ENCODE results near the gene VWA7. TPM values are rescaled to one million over a fixed set of nuclear protein-coding genes. Genes with fewer than 3 reads are reported as not detected.

The VWA7 gene
- total RNA-seq, 1 donor from 2014 or later = 1.8 TPM

- no peaks in the 10 kb centered on the region for H3K9me3 Mint-ChIP-seq
- no peaks in the 10 kb centered on the region for H3K27me3 Mint-ChIP-seq (ENCODE audit: low read depth)
- DNase-seq (ENCODE audit: low spot score in 2 of 2, unreplicated experiment in 2 of 2) = no peak
- peaks cover 35% of the 10 kb centered on the region for H3K4me1 Mint-ChIP-seq
- peak overlapping the region; percentile 81 for H3K27ac Mint-ChIP-seq
- no peak overlapping the region for H3K4me3 Mint-ChIP-seq
- peaks cover 1% of the 10 kb centered on the region for H3K36me3 Mint-ChIP-seq
- TF ChIP-seq, protein P1, sequence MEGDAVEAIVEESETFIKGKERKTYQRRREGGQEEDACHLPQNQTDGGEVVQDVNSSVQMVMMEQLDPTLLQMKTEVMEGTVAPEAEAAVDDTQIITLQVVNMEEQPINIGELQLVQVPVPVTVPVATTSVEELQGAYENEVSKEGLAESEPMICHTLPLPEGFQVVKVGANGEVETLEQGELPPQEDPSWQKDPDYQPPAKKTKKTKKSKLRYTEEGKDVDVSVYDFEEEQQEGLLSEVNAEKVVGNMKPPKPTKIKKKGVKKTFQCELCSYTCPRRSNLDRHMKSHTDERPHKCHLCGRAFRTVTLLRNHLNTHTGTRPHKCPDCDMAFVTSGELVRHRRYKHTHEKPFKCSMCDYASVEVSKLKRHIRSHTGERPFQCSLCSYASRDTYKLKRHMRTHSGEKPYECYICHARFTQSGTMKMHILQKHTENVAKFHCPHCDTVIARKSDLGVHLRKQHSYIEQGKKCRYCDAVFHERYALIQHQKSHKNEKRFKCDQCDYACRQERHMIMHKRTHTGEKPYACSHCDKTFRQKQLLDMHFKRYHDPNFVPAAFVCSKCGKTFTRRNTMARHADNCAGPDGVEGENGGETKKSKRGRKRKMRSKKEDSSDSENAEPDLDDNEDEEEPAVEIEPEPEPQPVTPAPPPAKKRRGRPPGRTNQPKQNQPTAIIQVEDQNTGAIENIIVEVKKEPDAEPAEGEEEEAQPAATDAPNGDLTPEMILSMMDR (IDR thresholded peaks at IDR 0.05; ENCODE audit: unreplicated experiment) = no peak
Measured at GRCh38 chr6:31719001-31719400, 58.1 kb downstream of the VWA7 start.

- peaks cover 1% of the 10 kb centered on the region for H3K36me3 Mint-ChIP-seq
- TF ChIP-seq, protein P1 (IDR thresholded peaks at IDR 0.05; ENCODE audit: unreplicated experiment) = no peak
- DNase-seq (ENCODE audit: low spot score in 2 of 2, unreplicated experiment in 2 of 2) = no peak
- H3K4me1 Mint-ChIP-seq = peaks cover 42% of the 10 kb centered on the region
- no peaks in the 10 kb centered on the region for H3K9me3 Mint-ChIP-seq
- no peak overlapping the region for H3K4me3 Mint-ChIP-seq
- H3K27me3 Mint-ChIP-seq (ENCODE audit: low read depth) = no peaks in the 10 kb centered on the region
- peak overlapping the region; percentile 81 for H3K27ac Mint-ChIP-seq
Measured at GRCh38 chr6:31718265-31718664, 58.9 kb downstream of the VWA7 start.

DNA sequence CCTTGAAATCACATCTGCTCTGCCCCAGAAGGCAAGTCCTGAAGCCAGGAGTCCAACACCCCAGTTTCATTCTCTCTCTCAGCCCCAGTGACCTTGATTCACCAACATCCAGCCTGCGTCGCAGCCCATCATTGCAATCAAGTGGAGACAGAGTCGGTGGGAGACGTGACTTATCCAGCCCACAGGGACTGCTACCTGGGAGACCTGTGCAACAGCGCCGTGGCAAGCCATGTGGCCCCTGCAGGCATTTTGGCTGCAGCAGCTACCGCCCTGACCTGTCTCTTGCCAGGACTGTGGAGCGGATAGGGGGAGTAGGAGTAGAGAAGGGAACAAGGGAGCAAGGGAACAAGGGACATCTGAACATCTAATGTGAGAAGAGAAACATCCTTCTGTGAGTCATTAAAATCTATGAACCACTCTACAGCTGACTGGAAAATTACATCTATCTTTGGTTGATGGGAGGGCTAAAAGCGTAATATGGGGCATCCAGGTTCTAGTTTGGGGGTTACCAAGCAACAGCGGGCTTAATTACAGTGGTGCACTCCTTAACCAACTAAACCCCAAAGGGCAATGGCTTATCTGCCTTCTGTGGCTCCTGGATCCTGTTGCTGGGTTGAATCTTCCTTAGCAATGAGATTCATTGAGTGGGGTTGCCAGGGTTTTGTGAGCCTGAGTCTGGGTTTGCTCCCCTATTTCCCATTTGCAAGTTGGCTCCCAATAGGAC, 59.5 kb downstream of the VWA7 start:
- peaks cover 46% of the 10 kb centered on the region for H3K4me1 Mint-ChIP-seq
- H3K9me3 Mint-ChIP-seq = no peaks in the 10 kb centered on the region
- no peak overlapping the region for H3K4me3 Mint-ChIP-seq
- H3K36me3 Mint-ChIP-seq = peaks cover 1% of the 10 kb centered on the region
- H3K27ac Mint-ChIP-seq = peak overlapping the region; percentile 81
- TF ChIP-seq, protein P1 (IDR thresholded peaks at IDR 0.05; ENCODE audit: unreplicated experiment) = no peak
- no peak for DNase-seq (ENCODE audit: low spot score in 2 of 2, unreplicated experiment in 2 of 2)
- H3K27me3 Mint-ChIP-seq (ENCODE audit: low read depth) = no peaks in the 10 kb centered on the region

Other genes with a start within 250 kb of the VWA7 start
- gene MCCD1, start 248.4 kb downstream of the VWA7 start, total RNA-seq = not detected in 3 replicates
- 635 to 649 TPM (median 647 TPM) in 3 replicates for gene DDX39B, start 235.3 kb downstream of the VWA7 start, total RNA-seq
- 2.2 to 2.7 TPM (median 2.5 TPM) in 3 replicates for gene ATP6V1G2, start 230.7 kb downstream of the VWA7 start, total RNA-seq
- 27.7 to 28.2 TPM (median 28.1 TPM) in 3 replicates for gene NFKBIL1, start 229.7 kb downstream of the VWA7 start, total RNA-seq
- gene LTA, start 205.0 kb downstream of the VWA7 start, total RNA-seq = 0.16 to 0.18 TPM in 2 of 3 replicates, not detected in the other
- gene TNF, start 201.8 kb downstream of the VWA7 start, total RNA-seq = 0.52 to 0.60 TPM (median 0.60 TPM) in 3 replicates
- gene LTB, start 194.9 kb downstream of the VWA7 start, total RNA-seq = 0.32 TPM in 1 of 3 replicates, not detected in the others
- 0.60 to 0.77 TPM in 2 of 3 replicates, not detected in the other for gene LST1, start 191.1 kb downstream of the VWA7 start, total RNA-seq
- gene NCR3, start 184.3 kb downstream of the VWA7 start, total RNA-seq = not detected in 3 replicates
- gene AIF1, start 162.1 kb downstream of the VWA7 start, total RNA-seq = 5.1 to 6.0 TPM (median 5.1 TPM) in 3 replicates
- 273 to 290 TPM (median 288 TPM) in 3 replicates for gene PRRC2A, start 156.6 kb downstream of the VWA7 start, total RNA-seq
- 327 to 338 TPM (median 338 TPM) in 3 replicates for gene BAG6, start 124.7 kb downstream of the VWA7 start, total RNA-seq
- 2.4 to 3.4 TPM (median 3.1 TPM) in 3 replicates for gene APOM, start 121.4 kb downstream of the VWA7 start, total RNA-seq
- 19.0 to 19.3 TPM (median 19.2 TPM) in 3 replicates for gene C6orf47, start 116.5 kb downstream of the VWA7 start, total RNA-seq
- 12.7 to 14.8 TPM (median 14.3 TPM) in 3 replicates for gene GPANK1, start 112.3 kb downstream of the VWA7 start, total RNA-seq
- gene CSNK2B, start 111.2 kb downstream of the VWA7 start, total RNA-seq = 155 to 157 TPM (median 157 TPM) in 3 replicates
- 34.2 to 37.5 TPM (median 36.5 TPM) in 3 replicates for gene LY6G5B, start 107.4 kb downstream of the VWA7 start, total RNA-seq
- gene LY6G5C, start 96.3 kb downstream of the VWA7 start, total RNA-seq = 1.5 to 2.3 TPM (median 2.3 TPM) in 3 replicates
- gene ABHD16A, start 74.0 kb downstream of the VWA7 start, total RNA-seq = 54.1 to 55.4 TPM (median 54.6 TPM) in 3 replicates
- gene LY6G6F, start 70.5 kb downstream of the VWA7 start, total RNA-seq = not detected in 3 replicates
- gene LY6G6D, start 62.0 kb downstream of the VWA7 start, total RNA-seq = 0.67 to 1.8 TPM (median 0.82 TPM) in 3 replicates
- 0.89 to 1.4 TPM (median 1.3 TPM) in 3 replicates for gene LY6G6C, start 55.6 kb downstream of the VWA7 start, total RNA-seq
- 0.16 to 0.33 TPM (median 0.25 TPM) in 3 replicates for gene MPIG6B, start 54.0 kb downstream of the VWA7 start, total RNA-seq
- 142 to 144 TPM (median 143 TPM) in 3 replicates for gene DDAH2, start 48.0 kb downstream of the VWA7 start, total RNA-seq
- gene CLIC1, start 40.8 kb downstream of the VWA7 start, total RNA-seq = 133 to 139 TPM (median 136 TPM) in 3 replicates
- 38.6 to 48.2 TPM (median 42.9 TPM) in 3 replicates for gene MSH5, start 37.3 kb downstream of the VWA7 start, total RNA-seq
- gene SAPCD1, start 14.7 kb downstream of the VWA7 start, total RNA-seq = 8.7 to 12.8 TPM (median 11.6 TPM) in 3 replicates
- gene VARS1, start 18.4 kb upstream of the VWA7 start, total RNA-seq = 82.8 to 90.4 TPM (median 83.8 TPM) in 3 replicates
- gene LSM2, start 29.6 kb upstream of the VWA7 start, total RNA-seq = 55.8 to 58.2 TPM (median 57.0 TPM) in 3 replicates
- gene HSPA1L, start 38.0 kb upstream of the VWA7 start, total RNA-seq = 1.7 to 2.2 TPM (median 2.1 TPM) in 3 replicates
- gene HSPA1A, start 38.2 kb upstream of the VWA7 start, total RNA-seq = 61.3 to 70.1 TPM (median 61.7 TPM) in 3 replicates
- gene HSPA1B, start 50.4 kb upstream of the VWA7 start, total RNA-seq = 105 to 109 TPM (median 108 TPM) in 3 replicates
- 23.2 to 24.7 TPM (median 24.4 TPM) in 3 replicates for gene NEU1, start 85.5 kb upstream of the VWA7 start, total RNA-seq
- gene SLC44A4, start 101.7 kb upstream of the VWA7 start, total RNA-seq = 0.40 to 0.94 TPM (median 0.66 TPM) in 3 replicates
- gene EHMT2, start 120.4 kb upstream of the VWA7 start, total RNA-seq = 127 to 135 TPM (median 129 TPM) in 3 replicates
- gene ZBTB12, start 124.8 kb upstream of the VWA7 start, total RNA-seq = 35.3 to 37.1 TPM (median 35.9 TPM) in 3 replicates
- gene C2, start 150.4 kb upstream of the VWA7 start, total RNA-seq = 1.6 to 2.9 TPM (median 2.7 TPM) in 3 replicates
- 1.4 to 2.4 TPM (median 1.8 TPM) in 3 replicates for gene CFB, start 168.8 kb upstream of the VWA7 start, total RNA-seq
- 55.5 to 60.0 TPM (median 59.8 TPM) in 3 replicates for gene NELFE, start 181.6 kb upstream of the VWA7 start, total RNA-seq
- gene SKIC2, start 181.8 kb upstream of the VWA7 start, total RNA-seq = 78.6 to 84.3 TPM (median 82.0 TPM) in 3 replicates
- 25.2 to 28.1 TPM (median 26.1 TPM) in 3 replicates for gene DXO, start 194.8 kb upstream of the VWA7 start, total RNA-seq
- gene C4A, start 204.7 kb upstream of the VWA7 start, total RNA-seq = 12.0 to 15.3 TPM (median 12.3 TPM) in 3 replicates
- 10.4 to 12.5 TPM (median 11.5 TPM) in 3 replicates for gene C4B, start 237.5 kb upstream of the VWA7 start, total RNA-seq